Spleen (tissue), 11 donors: ENCODE data around the gene HES6. TPM values are rescaled to one million over a fixed set of nuclear protein-coding genes. Genes with fewer than 3 reads are reported as not detected.

Experiments used
- DNase-seq: peaks from one replicate; pipeline ENCODE4 v3.0.0-alpha.2; 2020
- H3K27ac ChIP-seq, 8 donors: fragments of 200-600 bp; sonication (generic) in 7 of 8; 1 replicate in 4 of 8; 2 replicates in 4 of 8; pipeline versions ENCODE4 v1.5.0 to v1.8.0; 2016 to 2021; ENCODE audit warnings: inconsistent platforms in 4 of 8, mild to moderate bottlenecking in 4 of 8, moderate library complexity in 1 of 8
- H3K27me3 ChIP-seq, 7 donors: fragments of 200-600 bp; sonication (generic) in 6 of 7; replicated peaks in 1 of 7; 1 replicate in 4 of 7; 2 replicates in 3 of 7; pipeline versions ENCODE4 v1.5.0 to v1.8.0; 2016 to 2021; ENCODE audit warnings: inconsistent platforms in 3 of 7, mild to moderate bottlenecking in 1 of 7
- H3K36me3 ChIP-seq, 6 donors: fragments of 200-600 bp; sonication (generic) in 5 of 6; 1 replicate in 4 of 6; 2 replicates in 2 of 6; pipeline versions ENCODE4 v1.5.0 to v1.8.0; 2016 to 2021; ENCODE audit warnings: inconsistent platforms in 2 of 6
- H3K4me1 ChIP-seq, 6 donors: fragments of 200-600 bp; sonication (generic) in 5 of 6; 1 replicate in 3 of 6; 2 replicates in 3 of 6; pipeline versions ENCODE4 v1.5.0 to v1.8.0; 2016 to 2021; ENCODE audit warnings: inconsistent platforms in 3 of 6
- H3K4me3 ChIP-seq, 8 donors: fragments of 200-600 bp; sonication (generic) in 7 of 8; 1 replicate in 4 of 8; 2 replicates in 4 of 8; pipeline versions ENCODE4 v1.5.0 to v1.8.0; 2016 to 2021; ENCODE audit warnings: inconsistent platforms in 4 of 8, mild to moderate bottlenecking in 4 of 8, moderate library complexity in 2 of 8
- H3K9me3 ChIP-seq, 8 donors: fragments of 200-600 bp; sonication (generic) in 7 of 8; 1 replicate in 4 of 8; 2 replicates in 4 of 8; pipeline versions ENCODE4 v1.5.0 to v1.8.0; 2016 to 2021; ENCODE audit warnings: inconsistent platforms in 4 of 8
- POLR2A ChIP-seq, 3 donors: fragments of 450-650 bp; IDR thresholded peaks; one replicate each; pipeline ENCODE4 v1.5.1; 2017; ENCODE audit warnings: antibody characterized with exemption in 3 of 3, mild to moderate bottlenecking in 1 of 3
- POLR2AphosphoS5 ChIP-seq, 3 donors: sonication (generic); formaldehyde crosslinking; IDR thresholded peaks; one replicate each; pipeline ENCODE4 v1.5.1; 2017; ENCODE audit warnings: antibody characterized with exemption in 3 of 3
- WGBS, 5 donors: extraction: QIAGEN DNeasy Blood & Tissue Kit in 3 of 5; methylation state at CpG; one replicate each; pipeline versions ENCODE4 v1.1.5 to v1.1.7; 2013 to 2018; 5-methylcytosine and 5-hydroxymethylcytosine counted together
- intact Hi-C: fragments of 100-400 bp; cut with DNase I; formaldehyde crosslinking; loops from one replicate; pipeline ENCODE4 v1.15.0; 2023; ENCODE audit warnings: low total_unique reads
- polyA plus RNA-seq, 3 donors: library from polyadenylated mRNA; stranded (reverse); fragments of 200-250 nt; gene quantifications; one replicate each; pipeline ENCODE4 v1.2.1, GENCODE V29; 2013
- total RNA-seq, 7 donors: library from RNA; depleted of rRNA in 3 of 7; stranded (reverse); fragments of >200 nt in 3 of 7; fragmentation: NEBNext Ultra II Directional in 4 of 7; extraction: Animal tissue kit (Norgen Biotek cat#: 25700) in 4 of 7; gene quantifications; one replicate each; pipeline versions ENCODE4 v1.1.0 to v1.2.1, GENCODE V29; 2016 to 2021
- TF ChIP-seq, protein P1 (sequence below), 11 experiments: fragments of 200-600 bp in 7 of 11; fragments of 450-650 bp in 4 of 11; sonication (generic) in 4 of 11; IDR thresholded peaks in 8 of 11; conservative IDR thresholded peaks in 3 of 11; 1 replicate in 7 of 11; 2 replicates in 4 of 11; pipeline versions ENCODE4 v1.4.0 to v1.8.0; 2016 to 2021; ENCODE audit warnings: antibody characterized with exemption in 11 of 11, inconsistent platforms in 4 of 11, mild to moderate bottlenecking in 1 of 11
- donor health status: healthy with polysubstance abuse.
- donor health status: DM: no; HTN: no; CAD: no; lungs with moderate emphysema.
- donor health status: DM: no; HTN: no; CAD: no.
- donor health status: Bipolar disorder and iron deficiency.
- donor health status: healthy.
- donor health status: DM: no; HTN: no; CAD: no.
- donor health status: DM: yes; HTN: yes; CAD: no.

The HES6 gene
- total and polyA plus RNA-seq, 10 donors = 3.9 to 22.7 (median 8.3) TPM

DNA sequence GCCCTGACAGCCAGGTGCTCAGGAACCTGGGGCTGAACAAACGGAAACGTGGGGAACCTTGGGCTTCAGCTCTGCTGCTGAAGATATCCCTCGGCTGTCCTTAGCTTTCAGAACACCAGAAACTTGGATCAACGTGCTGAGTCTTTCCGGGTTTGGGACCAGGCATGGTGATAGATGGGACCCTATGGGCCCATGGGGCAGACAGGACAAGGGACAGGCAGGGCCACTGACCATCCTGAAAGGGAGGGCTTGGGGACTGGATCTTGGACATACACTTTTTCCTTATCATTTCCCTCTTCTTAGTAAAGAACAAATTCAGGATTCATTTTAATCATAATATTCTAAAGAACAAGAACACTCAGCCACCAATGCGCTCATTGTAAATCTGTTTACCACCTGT lies 16.3 kb upstream of the HES6 start:
- intact Hi-C loops = no loop called here
- peaks cover 0 to 100% (median 66%) of the 10 kb centered on the region in 6 donors for H3K36me3 ChIP-seq
- peaks cover 0 to 18% (median 7%) of the 10 kb centered on the region in 6 donors for H3K4me1 ChIP-seq
- 92 to 96% (median 94%) methylated on average over 6 of the region's 6 CpGs for WGBS, 5 donors
- peak; percentile 39 for DNase-seq
- H3K27me3 ChIP-seq = no peaks in the 10 kb centered on the region
- no peaks in the 10 kb centered on the region for H3K9me3 ChIP-seq
- no peak for TF ChIP-seq POLR2A (IDR thresholded peaks at IDR 0.05)
- no peak for TF ChIP-seq POLR2AphosphoS5 (IDR thresholded peaks at IDR 0.05)
- TF ChIP-seq, protein P1, sequence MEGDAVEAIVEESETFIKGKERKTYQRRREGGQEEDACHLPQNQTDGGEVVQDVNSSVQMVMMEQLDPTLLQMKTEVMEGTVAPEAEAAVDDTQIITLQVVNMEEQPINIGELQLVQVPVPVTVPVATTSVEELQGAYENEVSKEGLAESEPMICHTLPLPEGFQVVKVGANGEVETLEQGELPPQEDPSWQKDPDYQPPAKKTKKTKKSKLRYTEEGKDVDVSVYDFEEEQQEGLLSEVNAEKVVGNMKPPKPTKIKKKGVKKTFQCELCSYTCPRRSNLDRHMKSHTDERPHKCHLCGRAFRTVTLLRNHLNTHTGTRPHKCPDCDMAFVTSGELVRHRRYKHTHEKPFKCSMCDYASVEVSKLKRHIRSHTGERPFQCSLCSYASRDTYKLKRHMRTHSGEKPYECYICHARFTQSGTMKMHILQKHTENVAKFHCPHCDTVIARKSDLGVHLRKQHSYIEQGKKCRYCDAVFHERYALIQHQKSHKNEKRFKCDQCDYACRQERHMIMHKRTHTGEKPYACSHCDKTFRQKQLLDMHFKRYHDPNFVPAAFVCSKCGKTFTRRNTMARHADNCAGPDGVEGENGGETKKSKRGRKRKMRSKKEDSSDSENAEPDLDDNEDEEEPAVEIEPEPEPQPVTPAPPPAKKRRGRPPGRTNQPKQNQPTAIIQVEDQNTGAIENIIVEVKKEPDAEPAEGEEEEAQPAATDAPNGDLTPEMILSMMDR (IDR thresholded peaks at IDR 0.05 in 8 of 11, conservative IDR thresholded peaks at IDR 0.05 in 3 of 11) = no peak
- no peak overlapping the region for H3K27ac ChIP-seq
- no peak overlapping the region for H3K4me3 ChIP-seq

DNA sequence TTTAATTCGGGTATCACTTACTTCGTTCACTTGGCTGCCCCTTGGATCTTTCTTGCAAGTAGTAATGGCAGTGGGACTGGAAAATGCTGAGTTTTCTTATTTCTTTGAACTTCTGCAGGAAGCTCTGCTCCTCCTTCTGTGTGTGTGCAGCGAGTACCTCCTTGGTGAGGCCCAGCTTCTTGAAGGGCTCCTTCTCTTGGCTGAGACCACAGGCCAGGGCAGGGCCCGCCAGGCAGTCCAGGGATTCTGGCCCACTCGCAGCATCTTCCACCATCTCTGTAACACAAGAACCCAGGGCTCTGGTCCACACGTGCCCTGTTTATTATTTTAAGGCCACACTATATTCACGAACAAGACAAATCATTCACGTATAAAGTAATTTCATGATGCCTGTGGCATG lies 15.8 kb upstream of the HES6 start:
- H3K27me3 ChIP-seq = no peaks in the 10 kb centered on the region
- no peak overlapping the region for H3K4me3 ChIP-seq
- H3K4me1 ChIP-seq = peaks cover 0 to 13% (median 2%) of the 10 kb centered on the region in 6 donors
- WGBS, 5 donors = 95 to 99% (median 96%) methylated on average over 8 of the region's 8 CpGs
- no peak overlapping the region for H3K27ac ChIP-seq
- intact Hi-C loops = no loop called here
- peak; percentile 43 for DNase-seq
- TF ChIP-seq POLR2A (IDR thresholded peaks at IDR 0.05) (no peak), POLR2AphosphoS5 (IDR thresholded peaks at IDR 0.05) (no peak)
- TF ChIP-seq, protein P1 (IDR thresholded peaks at IDR 0.05 in 8 of 11, conservative IDR thresholded peaks at IDR 0.05 in 3 of 11) = no peak
- peaks cover 0 to 100% (median 70%) of the 10 kb centered on the region in 6 donors for H3K36me3 ChIP-seq
- no peaks in the 10 kb centered on the region for H3K9me3 ChIP-seq

DNA sequence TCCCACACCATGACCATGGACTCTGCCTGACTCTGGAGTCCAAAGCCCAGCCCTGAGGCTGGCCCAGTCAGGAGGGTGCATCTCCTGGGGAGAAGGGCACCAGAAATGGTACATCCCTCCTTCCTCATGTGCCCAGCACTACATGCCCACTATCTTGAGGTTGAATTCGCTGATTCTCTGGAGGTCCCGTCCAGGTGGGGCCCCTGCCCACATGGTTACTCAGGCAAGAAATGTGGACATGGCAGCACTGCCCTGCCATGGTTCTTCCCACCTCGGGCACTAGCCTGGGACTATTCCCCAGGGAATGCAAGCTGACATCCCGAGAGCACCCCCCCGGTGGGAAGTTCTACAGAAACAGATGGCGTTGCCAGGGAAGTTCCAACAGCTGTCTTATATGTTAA lies 15.3 kb upstream of the HES6 start:
- H3K4me3 ChIP-seq = no peak overlapping the region
- H3K4me1 ChIP-seq = peaks cover 0 to 9% (median 1%) of the 10 kb centered on the region in 6 donors
- peak; percentile 51 for DNase-seq
- 77 to 99% (median 94%) methylated on average over 2 to 6 of the region's 6 CpGs for WGBS, 5 donors
- intact Hi-C loops = no loop called here
- no peak overlapping the region for H3K27ac ChIP-seq
- no peak for TF ChIP-seq POLR2AphosphoS5 (IDR thresholded peaks at IDR 0.05)
- TF ChIP-seq, protein P1 (IDR thresholded peaks at IDR 0.05 in 8 of 11, conservative IDR thresholded peaks at IDR 0.05 in 3 of 11) = no peak
- no peak for TF ChIP-seq POLR2A (IDR thresholded peaks at IDR 0.05)
- H3K27me3 ChIP-seq = no peaks in the 10 kb centered on the region
- no peaks in the 10 kb centered on the region for H3K9me3 ChIP-seq
- peaks cover 0 to 100% (median 74%) of the 10 kb centered on the region in 6 donors for H3K36me3 ChIP-seq

DNA sequence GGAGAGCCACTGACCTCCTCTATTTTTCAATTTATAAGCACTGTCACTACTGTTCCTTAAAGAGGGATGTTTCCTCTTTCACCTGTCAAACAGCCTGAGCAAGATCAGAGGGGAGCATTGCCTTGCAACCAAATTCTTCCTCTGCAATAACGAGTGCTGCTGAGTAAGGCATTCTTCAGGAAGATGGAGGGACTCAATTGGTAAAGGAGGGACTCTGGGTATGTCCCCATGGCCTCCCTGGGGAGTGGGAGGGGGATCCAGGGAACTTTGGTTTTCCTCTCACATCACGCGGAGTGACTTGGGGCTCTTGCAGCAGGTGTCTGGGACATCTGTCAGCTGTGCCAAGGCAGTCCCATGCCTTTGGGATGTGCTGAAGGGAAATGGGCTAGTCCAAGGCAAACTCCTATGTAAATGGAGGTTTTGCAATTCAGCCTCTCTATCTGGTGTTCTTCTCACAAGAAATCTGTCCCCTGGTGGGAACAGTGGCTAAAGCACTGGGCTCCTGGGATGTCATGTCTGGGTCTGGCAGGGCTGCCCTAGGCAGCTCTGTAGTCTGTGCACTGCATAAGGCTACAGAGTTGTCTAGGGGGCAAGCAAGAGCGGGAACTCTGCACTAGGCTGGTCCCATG lies 14.4 kb upstream of the HES6 start:
- H3K27me3 ChIP-seq = no peaks in the 10 kb centered on the region
- intact Hi-C loops = no loop called here
- no peak overlapping the region for H3K4me3 ChIP-seq
- H3K36me3 ChIP-seq = peaks cover 0 to 100% (median 71%) of the 10 kb centered on the region in 6 donors
- peak; percentile 36 for DNase-seq
- peaks cover 0 to 8% (median 1%) of the 10 kb centered on the region in 6 donors for H3K4me1 ChIP-seq
- TF ChIP-seq, protein P1 (IDR thresholded peaks at IDR 0.05 in 8 of 11, conservative IDR thresholded peaks at IDR 0.05 in 3 of 11) = no peak
- TF ChIP-seq POLR2A (IDR thresholded peaks at IDR 0.05) = no peak
- no peak for TF ChIP-seq POLR2AphosphoS5 (IDR thresholded peaks at IDR 0.05)
- WGBS, 5 donors = 78 to 85% (median 83%) methylated on average over 4 of the region's 4 CpGs
- H3K27ac ChIP-seq = no peak overlapping the region
- H3K9me3 ChIP-seq = no peaks in the 10 kb centered on the region
